GM19193 (cell line): Measurements from ENCODE around the gene MRPS18A.

Experiments
- POLR2A ChIP-seq: IDR thresholded peaks from 4 replicates; pipeline ENCODE4 v1.6.1; 2011; ENCODE audit not compliant: insufficient read depth, insufficient read length; ENCODE audit errors: extremely low read depth

Gene MRPS18A

GRCh38 chr6:43671011-43671800 is 16.4 kb downstream of the MRPS18A start:
- no peak for TF ChIP-seq POLR2A

GRCh38 chr6:43670623-43670986 is 17.0 kb downstream of the MRPS18A start:
- no peak for TF ChIP-seq POLR2A

- no peak for TF ChIP-seq POLR2A
Observed at GRCh38 chr6:43669922-43670622, 17.5 kb downstream of the MRPS18A start.

- no peak for TF ChIP-seq POLR2A
Observed at GRCh38 chr6:43669050-43669921, 18.3 kb downstream of the MRPS18A start.

- peak; percentile 19 for TF ChIP-seq POLR2A
Observed at GRCh38 chr6:43668151-43669028, 19.2 kb downstream of the MRPS18A start.

GRCh38 chr6:43667245-43668150 is 20.1 kb downstream of the MRPS18A start:
- peak; percentile 10 for TF ChIP-seq POLR2A

GRCh38 chr6:43666196-43666920 is 21.2 kb downstream of the MRPS18A start:
- TF ChIP-seq POLR2A = no peak

- TF ChIP-seq POLR2A = no peak
Observed at GRCh38 chr6:43665376-43665775, 22.2 kb downstream of the MRPS18A start.

GRCh38 chr6:43658161-43658560 is 29.4 kb downstream of the MRPS18A start:
- TF ChIP-seq POLR2A = no peak

GRCh38 chr6:43657221-43657802 is 30.3 kb downstream of the MRPS18A start:
- TF ChIP-seq POLR2A = no peak

- no peak for TF ChIP-seq POLR2A
Observed at GRCh38 chr6:43648248-43648647, 39.3 kb downstream of the MRPS18A start.

- TF ChIP-seq POLR2A = no peak
Observed at GRCh38 chr6:43647613-43648012, 40.0 kb downstream of the MRPS18A start.
